ENCODE data around the gene TRIM8.
A peak's percentile ranks its signal among the peaks of the same experiment; 100 is the strongest.

DNA sequence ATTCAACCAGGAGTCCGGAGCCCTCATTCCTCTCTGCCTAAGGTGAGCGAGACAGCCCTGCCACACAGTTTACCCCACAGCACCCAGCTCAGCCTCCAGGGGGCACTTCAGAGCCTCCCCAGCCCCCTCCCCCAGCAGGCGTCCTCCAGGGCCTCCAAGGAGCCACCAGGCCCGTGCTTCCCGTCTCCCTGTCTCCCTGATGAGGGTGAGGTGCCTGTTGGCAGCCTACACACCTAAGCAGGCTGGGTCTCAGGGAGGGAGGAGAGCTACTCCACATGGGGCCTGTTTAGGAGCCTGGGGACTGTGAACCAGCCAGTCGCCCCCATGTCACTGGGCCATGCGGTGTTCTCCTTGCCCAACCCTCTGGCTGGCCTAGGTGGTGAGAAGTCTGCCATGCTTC lies 28.9 kb upstream of the TRIM8 start:
- TF ChIP-seq, protein P1, sequence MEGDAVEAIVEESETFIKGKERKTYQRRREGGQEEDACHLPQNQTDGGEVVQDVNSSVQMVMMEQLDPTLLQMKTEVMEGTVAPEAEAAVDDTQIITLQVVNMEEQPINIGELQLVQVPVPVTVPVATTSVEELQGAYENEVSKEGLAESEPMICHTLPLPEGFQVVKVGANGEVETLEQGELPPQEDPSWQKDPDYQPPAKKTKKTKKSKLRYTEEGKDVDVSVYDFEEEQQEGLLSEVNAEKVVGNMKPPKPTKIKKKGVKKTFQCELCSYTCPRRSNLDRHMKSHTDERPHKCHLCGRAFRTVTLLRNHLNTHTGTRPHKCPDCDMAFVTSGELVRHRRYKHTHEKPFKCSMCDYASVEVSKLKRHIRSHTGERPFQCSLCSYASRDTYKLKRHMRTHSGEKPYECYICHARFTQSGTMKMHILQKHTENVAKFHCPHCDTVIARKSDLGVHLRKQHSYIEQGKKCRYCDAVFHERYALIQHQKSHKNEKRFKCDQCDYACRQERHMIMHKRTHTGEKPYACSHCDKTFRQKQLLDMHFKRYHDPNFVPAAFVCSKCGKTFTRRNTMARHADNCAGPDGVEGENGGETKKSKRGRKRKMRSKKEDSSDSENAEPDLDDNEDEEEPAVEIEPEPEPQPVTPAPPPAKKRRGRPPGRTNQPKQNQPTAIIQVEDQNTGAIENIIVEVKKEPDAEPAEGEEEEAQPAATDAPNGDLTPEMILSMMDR (IDR thresholded peaks at IDR 0.05; ENCODE audit: insufficient read depth, low read length, poor library complexity, severe bottlenecking), result peak; percentile 15
- TF ChIP-seq EZH2phosphoT487 (conservative IDR thresholded peaks at IDR 0.05; ENCODE audit: low read length), result no peak

Data from SU-DHL-6 (cell line).